A549 (cell line): Measurements from ENCODE around the gene SOX12. TPM values are rescaled to one million over a fixed set of nuclear protein-coding genes. Genes with fewer than 3 reads are reported as not detected.
A peak's percentile ranks its signal among the peaks of the same experiment; 100 is the strongest.

Experiments used
- ATAC-seq, 2 experiments: fragments of 200-7000 bp in 1 of 2; fragments of >200 bp in 1 of 2; cut with Nextera tagmentation in 1 of 2; cut with Tn5 transposase in 1 of 2; 3 replicates each; pipeline versions ENCODE4 v1.8.0 to v1.9.1; 2018 to 2020; ENCODE audit warnings: mild to moderate bottlenecking in 1 of 2, moderate library complexity in 1 of 2
- CTCF ChIA-PET: fragments of 300-600 bp; sonication (Branson Sonifier 250); formaldehyde crosslinking; extraction: SDS; loops from one replicate; lab custom pipeline; 2021; ENCODE audit warnings: antibody characterized with exemption, inconsistent platforms; lab: Yijun Ruan, JAX
- POLR2A ChIA-PET: fragments of 350-600 bp; formaldehyde crosslinking; extraction: SDS; loops from one replicate; lab custom pipeline; 2021; ENCODE audit warnings: antibody characterized with exemption, inconsistent platforms; lab: Yijun Ruan, JAX
- DNase-seq, 2 experiments: peaks; one replicate each; pipeline versions ENCODE4 v3.0.0 to v3.0.0-alpha.2; 2011 to 2016; ENCODE audit warnings: low read depth in 1 of 2, low spot score in 1 of 2
- FAIRE-seq: peaks from 2 replicates; lab custom pipeline; 2011; peaks lifted over from hg19 to GRCh38; lab: Jason Lieb, UNC
- H3K27ac ChIP-seq, 2 experiments: fragments of >200 bp; sonication (Bioruptor Twin); formaldehyde crosslinking; 3 replicates each; pipeline ENCODE4 v1.5.1; 2016 to 2017
- H3K4me1 ChIP-seq: fragments of >200 bp; sonication (Bioruptor Twin); formaldehyde crosslinking; 3 replicates; pipeline ENCODE4 v1.6.1; 2016
- H3K4me2 ChIP-seq: fragments of >200 bp; sonication (Bioruptor Twin); formaldehyde crosslinking; 3 replicates; pipeline ENCODE4 v1.6.1; 2016
- H3K4me3 ChIP-seq: fragments of >200 bp; sonication (Bioruptor Twin); formaldehyde crosslinking; 3 replicates; pipeline ENCODE4 v1.5.1; 2016
- H3K9me3 ChIP-seq: fragments of >200 bp; sonication (Bioruptor Twin); formaldehyde crosslinking; 3 replicates; pipeline ENCODE4 v1.6.1; 2016
- CBX8 ChIP-seq: fragments of 200-600 bp; sonication (generic); IDR thresholded peaks from 2 replicates; pipeline ENCODE4 v1.6.1; 2016
- CEBPB ChIP-seq, 2 experiments: fragments of >200 bp in 1 of 2; sonication (Bioruptor Twin) in 1 of 2; formaldehyde crosslinking in 1 of 2; IDR thresholded peaks; 2 replicates each; pipeline ENCODE4 v1.6.1; 2012 to 2016
- CHD2 ChIP-seq: fragments of 150-350 bp; IDR thresholded peaks from 2 replicates; pipeline ENCODE4 v1.6.1; 2014; ENCODE audit warnings: low read length; ENCODE audit not compliant: partially characterized antibody
- E2F6 ChIP-seq: IDR thresholded peaks from 2 replicates; pipeline ENCODE4 v1.6.1; 2012; ENCODE audit warnings: low read depth, borderline replicate concordance
- ELK1 ChIP-seq: fragments of 150-350 bp; IDR thresholded peaks from 2 replicates; pipeline ENCODE4 v1.6.1; 2014; ENCODE audit warnings: low read depth, mild to moderate bottlenecking, low read length
- HEYL ChIP-seq: fragments of 250-450 bp; sonication (Bioruptor Pico); IDR thresholded peaks from 2 replicates; pipeline ENCODE4 v1.8.0; 2021; ENCODE audit warnings: mild to moderate bottlenecking, moderate library complexity
- JUN ChIP-seq, 2 experiments: fragments of >200 bp; sonication (Bioruptor Twin); formaldehyde crosslinking; IDR thresholded peaks; 2 replicates in 1 of 2; 3 replicates in 1 of 2; pipeline ENCODE4 v1.6.1; 2016 to 2017
- MAFK ChIP-seq: fragments of 450-650 bp; IDR thresholded peaks from 2 replicates; pipeline ENCODE4 v1.6.1; 2014; ENCODE audit not compliant: partially characterized antibody
- MAZ ChIP-seq: fragments of 150-350 bp; IDR thresholded peaks from 2 replicates; pipeline ENCODE4 v1.6.1; 2014; ENCODE audit warnings: antibody characterized with exemption, low read depth, low read length, borderline replicate concordance
- NPAS2 ChIP-seq: fragments of 250-450 bp; sonication (Bioruptor Pico); IDR thresholded peaks from 2 replicates; pipeline ENCODE4 v1.8.0; 2022; ENCODE audit warnings: mild to moderate bottlenecking, moderate library complexity, borderline replicate concordance
- POLR2AphosphoS2 ChIP-seq: conservative IDR thresholded peaks from 2 replicates; pipeline ENCODE4 v1.6.1; 2012; ENCODE audit warnings: low read length, improper control_type of control experiment, inconsistent platforms
- REST ChIP-seq: fragments of 200-600 bp; sonication (generic); IDR thresholded peaks from 2 replicates; pipeline ENCODE4 v1.6.1; 2016; ENCODE audit warnings: antibody characterized with exemption, mild to moderate bottlenecking, moderate library complexity
- RFX5 ChIP-seq: fragments of 450-650 bp; IDR thresholded peaks from 2 replicates; pipeline ENCODE4 v1.7.1; 2014; ENCODE audit warnings: antibody characterized with exemption, mild to moderate bottlenecking, moderate library complexity
- TFCP2L1 ChIP-seq: fragments of 250-450 bp; sonication (Bioruptor Pico); IDR thresholded peaks from 2 replicates; pipeline ENCODE4 v1.5.0; 2021; ENCODE audit warnings: mild to moderate bottlenecking
- WGBS: methylation state at CpG from one replicate; pipeline ENCODE4 v1.1.6; 2017; ENCODE audit errors: missing lambda C conversion rate; 5-methylcytosine and 5-hydroxymethylcytosine counted together
- polyA plus RNA-seq, 4 experiments: library from polyadenylated mRNA; depleted of rRNA in 3 of 4; stranded (reverse); fragments of >200 nt; fragmentation: RNase III in 1 of 4; extraction: RNeasy Plus Mini Kit Qiagen cat#74134 plus additional on column Dnase treatment in 1 of 4; gene quantifications; 2 replicates in 3 of 4; 3 replicates in 1 of 4; pipeline ENCODE4 v1.2.3, GENCODE V29; 2011 to 2017

Gene SOX12
- polyA plus RNA-seq, 2 of the 4 experiments (the other 2 are of a cell fraction) = 7.0 to 29.2 TPM

GRCh38 chr20:373171-373890, 48.0 kb downstream of the SOX12 start (continued):
- no peak for TF ChIP-seq REST
- peak; percentile 76 for TF ChIP-seq RFX5
- TF ChIP-seq NPAS2 (CRISPR knock-in tag) = no peak
- 0 out of 2 replicates have a peak, but pooled peaks have one; percentile 35 for TF ChIP-seq HEYL (CRISPR knock-in tag)
- TF ChIP-seq POLR2AphosphoS2 = no peak
- peak; percentile 41 to 59; a peak in 2 of 4 replicates for TF ChIP-seq CEBPB (IDR thresholded peaks at IDR 0.05)
- no peak for TF ChIP-seq TFCP2L1 (CRISPR knock-in tag)
- TF ChIP-seq, all 56 proteins: peak for 6

- Histone ChIP-seq H3K4me1 (peaks cover 90% of the 10 kb centered on the region), H3K4me2 (no peak overlapping the region), H3K4me3 (no peak overlapping the region), H3K9me3 (no peaks in the 10 kb centered on the region), H3K27ac (peak overlapping the region; percentile 94 to 98)
- DNase-seq = no peak
- no peak for FAIRE-seq
- POLR2A ChIA-PET = interaction anchor here (2.1 kb wide), 1 partner anchor 13 kb away, joined by 6 read pairs; no protein-coding TSS in a partner anchor
- ATAC-seq = no peak
- TF ChIP-seq CHD2 (no peak), REST (no peak), CBX8 (no peak), MAZ (no peak), TFCP2L1 (CRISPR knock-in tag) (no peak), JUN (IDR thresholded peaks at IDR 0.05) (no peak), HEYL (CRISPR knock-in tag) (no peak), ELK1 (no peak)
- 82% methylated on average over 10 of the region's 10 CpGs for WGBS
- CTCF ChIA-PET = interaction anchor here (1.4 to 50.3 kb wide), 4 partner anchors 13 to 63 kb away, joined by 4 to 1229 read pairs (median 147); no protein-coding TSS in a partner anchor
These were observed 50.0 kb downstream of the SOX12 start for GRCh38 chr20:375265-375889.

GRCh38 chr20:376089-376488, 50.7 kb downstream of the SOX12 start:
- Histone ChIP-seq H3K27ac (peak overlapping the region; percentile 94 to 98; a peak in 5 of 6 replicates), H3K4me1 (peaks cover 83% of the 10 kb centered on the region), H3K9me3 (no peaks in the 10 kb centered on the region), H3K4me2 (no peak overlapping the region), H3K4me3 (no peak overlapping the region)
- FAIRE-seq (no peak), ATAC-seq (no peak), DNase-seq (no peak)
- TF ChIP-seq E2F6 (no peak), MAFK (peak; percentile 92)
- WGBS = 32% methylated on average over 2 of the region's 2 CpGs
- POLR2A ChIA-PET = no interaction called here
- CTCF ChIA-PET = interaction anchor here (11.8 to 50.3 kb wide), 3 partner anchors 13 to 62 kb away, joined by 119 to 1229 read pairs (median 175); no protein-coding TSS in a partner anchor
